ENCODE data around the gene SYS1. TPM values are rescaled to one million over a fixed set of nuclear protein-coding genes. Genes with fewer than 3 reads are reported as not detected.
A peak's percentile ranks its signal among the peaks of the same experiment; 100 is the strongest.
"Not testable (repeated sequence)": the region's sequence is repeated elsewhere in the genome, so short reads cannot be mapped to it uniquely, and the experiment has no call there.

The SYS1 gene
- total and polyA plus RNA-seq, 11 donors: 12.6 to 68.8 (median 23.0) TPM

DNA sequence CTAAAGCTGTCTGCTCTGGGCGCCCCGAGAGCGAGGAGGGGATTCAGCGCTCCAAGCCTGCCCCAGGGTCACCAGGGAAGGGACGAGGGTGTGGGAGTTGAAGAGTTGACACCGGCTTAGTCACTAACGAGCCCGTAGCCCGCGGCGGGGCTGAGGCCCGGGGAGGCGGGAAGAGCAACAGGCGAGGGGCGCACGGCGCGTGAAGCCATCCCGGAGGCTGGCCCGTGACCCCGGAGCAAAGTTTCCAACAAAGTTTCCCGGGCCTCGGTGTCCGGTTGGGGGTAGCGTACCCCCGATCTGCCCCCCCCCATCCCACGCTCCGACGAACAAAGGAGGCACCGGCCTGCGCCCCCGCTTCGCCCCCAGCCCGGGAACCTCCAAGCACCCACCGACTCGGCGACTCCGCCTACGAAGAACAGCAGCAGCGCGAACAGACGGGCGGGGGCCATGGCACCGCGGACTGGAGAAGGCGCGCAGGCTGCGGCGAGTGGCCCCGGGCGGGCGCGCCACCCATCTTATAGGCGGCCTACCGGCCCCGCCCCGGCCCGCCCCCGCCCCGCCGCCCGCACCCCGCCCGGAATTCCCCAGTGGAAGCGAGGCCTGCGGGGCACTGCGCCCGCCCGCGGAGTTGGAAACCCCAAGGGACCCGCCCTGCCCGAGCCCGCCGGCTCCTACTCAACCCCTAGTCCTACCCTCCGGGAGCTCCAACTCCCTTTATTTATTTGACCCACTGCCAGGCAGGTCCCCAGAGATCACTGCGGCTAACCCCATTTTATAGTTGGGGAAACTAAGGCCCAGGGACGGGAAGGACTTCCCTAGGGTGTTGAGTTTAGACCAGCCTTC lies 14.8 kb upstream of the SYS1 start, which contains the start of gene SDC4:
Gene SDC4 (minus strand): TSS at position 489 of the 843 bp plus-strand sequence. CDS start 40 bp downstream, at position 449.
- peak; percentile 34 to 84 (median 77) for ATAC-seq
- 1 to 5% (median 1%) methylated on average over 23 to 77 of the region's 77 CpGs for WGBS, 4 donors
- intact Hi-C loops (cut with DNase I): loop anchor here in 1 of 10 donors (10.0 kb wide), 1 partner anchor 447 kb away; the partner anchor contains the start of genes DNTTIP1 and WFDC3
- TF ChIP-seq CTCF (IDR thresholded peaks at IDR 0.05) (no peak), POLR2A (IDR thresholded peaks at IDR 0.05) (peak; percentile 86 to 98)
- H3K36me3 ChIP-seq: no peaks in the 10 kb centered on the region
- peak within 1 kb of the TSS; percentile 81 to 97 (median 95) for H3K27ac ChIP-seq
- H3K9me3 ChIP-seq: no peaks in the 10 kb centered on the region
- DNase-seq: peak; percentile 74 to 85 (median 79)
- H3K4me1 ChIP-seq: peaks cover 3 to 54% (median 37%) of the 10 kb centered on the region in 12 donors
- peak within 1 kb of the TSS; percentile 60 to 95 (median 78) for H3K4me3 ChIP-seq
- H3K27me3 ChIP-seq: no peaks in the 10 kb centered on the region

GRCh38 chr20:45350217-45350616 lies 12.7 kb upstream of the SYS1 start:
- Histone ChIP-seq H3K4me1 (peaks cover 0 to 46% (median 19%) of the 10 kb centered on the region in 12 donors), H3K4me3 (no peak overlapping the region), H3K36me3 (no peaks in the 10 kb centered on the region), H3K27ac (no peak overlapping the region), H3K27me3 (no peaks in the 10 kb centered on the region), H3K9me3 (no peaks in the 10 kb centered on the region)
- intact Hi-C loops (cut with DNase I): no loop called here
- TF ChIP-seq CTCF (IDR thresholded peaks at IDR 0.05) (no peak), POLR2A (IDR thresholded peaks at IDR 0.05) (no peak)
- WGBS, 4 donors: 68 to 86% (median 75%) methylated on average over 1 of the region's 1 CpG
- ATAC-seq: no peak
- DNase-seq: no peak

GRCh38 chr20:45350795-45351194 lies 12.2 kb upstream of the SYS1 start:
- H3K27me3 ChIP-seq; H3K27ac ChIP-seq; H3K9me3 ChIP-seq; H3K36me3 ChIP-seq; DNase-seq; intact Hi-C loops (cut with DNase I); ATAC-seq; H3K4me3 ChIP-seq: not testable (repeated sequence)
- peaks cover 0 to 46% (median 13%) of the 10 kb centered on the region in 12 donors for H3K4me1 ChIP-seq
- 94 to 96% (median 95%) methylated on average over 10 of the region's 10 CpGs for WGBS, 4 donors

DNA sequence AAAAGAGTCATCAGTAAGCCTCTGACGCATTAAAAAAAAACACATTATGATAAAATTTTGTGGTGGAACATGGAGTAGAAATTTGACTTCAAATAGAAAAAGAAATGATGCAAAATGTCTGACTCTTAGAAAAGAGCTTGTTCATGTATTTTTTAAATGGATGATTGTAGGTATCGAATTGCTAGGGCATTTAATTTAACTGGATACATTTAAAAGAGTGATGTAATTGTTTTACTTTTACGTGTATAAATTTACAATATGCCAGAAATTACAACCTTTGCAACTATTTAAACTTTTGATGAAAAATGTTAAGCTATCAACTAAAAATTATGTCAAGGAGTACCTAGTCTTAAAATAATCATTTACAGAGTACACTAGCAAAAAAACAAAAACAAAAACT lies 10.2 kb upstream of the SYS1 start:
- Histone ChIP-seq H3K27me3 (no peaks in the 10 kb centered on the region), H3K36me3 (no peaks in the 10 kb centered on the region), H3K4me1 (peaks cover 0 to 39% (median 9%) of the 10 kb centered on the region in 12 donors), H3K27ac (no peak overlapping the region), H3K4me3 (no peak overlapping the region), H3K9me3 (no peaks in the 10 kb centered on the region)
- DNase-seq: no peak
- TF ChIP-seq CTCF (IDR thresholded peaks at IDR 0.05) (no peak), POLR2A (IDR thresholded peaks at IDR 0.05) (no peak)
- ATAC-seq: no peak
- WGBS, 4 donors: 91 to 96% (median 92%) methylated on average over 3 of the region's 3 CpGs
- intact Hi-C loops (cut with DNase I): no loop called here

Data from heart left ventricle (tissue), 16 donors.